Heart right ventricle (tissue), 16 donors: ENCODE measurements around the gene SEMA4F. TPM values are rescaled to one million over a fixed set of nuclear protein-coding genes. Genes with fewer than 3 reads are reported as not detected.

ENCODE experiments used
- ATAC-seq, 8 donors: fragments of 200-7000 bp; cut with Tn5 transposase; one replicate each; pipeline ENCODE4 v1.9.1; 2020; ENCODE audit warnings: mild to moderate bottlenecking in 8 of 8, moderate library complexity in 8 of 8, moderate number of reproducible peaks in 1 of 8
- DNase-seq, 2 donors: peaks; one replicate each; pipeline ENCODE4 v3.0.0-alpha.2; 2020
- H3K27ac ChIP-seq, 10 donors: fragments of 200-600 bp; sonication (generic) in 2 of 10; one replicate each; pipeline versions ENCODE4 v1.5.0 to v1.8.0; 2020 to 2022; ENCODE audit warnings: mild to moderate bottlenecking in 3 of 10
- H3K27me3 ChIP-seq, 7 donors: fragments of 200-600 bp; one replicate each; pipeline ENCODE4 v1.8.0; 2021 to 2022; ENCODE audit warnings: mild to moderate bottlenecking in 2 of 7
- H3K36me3 ChIP-seq, 9 donors: fragments of 200-600 bp; sonication (generic) in 1 of 9; one replicate each; pipeline versions ENCODE4 v1.5.0 to v1.8.0; 2020 to 2022; ENCODE audit warnings: mild to moderate bottlenecking in 2 of 9
- H3K4me1 ChIP-seq, 9 donors: fragments of 200-600 bp; sonication (generic) in 1 of 9; one replicate each; pipeline versions ENCODE4 v1.5.0 to v1.8.0; 2020 to 2022; ENCODE audit warnings: mild to moderate bottlenecking in 4 of 9
- H3K4me3 ChIP-seq, 10 donors: fragments of 200-600 bp; sonication (generic) in 2 of 10; one replicate each; pipeline versions ENCODE4 v1.5.0 to v1.8.0; 2020 to 2022; ENCODE audit warnings: mild to moderate bottlenecking in 7 of 10, moderate library complexity in 2 of 10
- H3K9me3 ChIP-seq, 11 donors: fragments of 200-600 bp in 10 of 11; sonication (generic) in 2 of 11; one replicate each; pipeline versions ENCODE4 v1.5.0 to v1.8.0; 2013 to 2022; ENCODE audit warnings: mild to moderate bottlenecking in 2 of 11, control low read depth in 1 of 11, moderate library complexity in 1 of 11
- CTCF ChIP-seq, 9 donors: fragments of 200-600 bp; sonication (generic) in 2 of 9; IDR thresholded peaks; one replicate each; pipeline versions ENCODE4 v1.5.0 to v1.8.0; 2021 to 2022; ENCODE audit warnings: antibody characterized with exemption in 9 of 9, mild to moderate bottlenecking in 5 of 9, moderate library complexity in 1 of 9
- WGBS, 2 donors: extraction: QIAGEN DNeasy Blood & Tissue Kit; methylation state at CpG; one replicate each; pipeline ENCODE4 v1.1.7; 2013; ENCODE audit warnings: inconsistent platforms in 1 of 2; 5-methylcytosine and 5-hydroxymethylcytosine counted together
- intact Hi-C, 10 donors: fragments of 100-400 bp; cut with DNase I; formaldehyde crosslinking; loops; one replicate each; pipeline versions ENCODE4 v1.11.1 to v1.14.2; 2022
- polyA plus RNA-seq, 2 donors: library from polyadenylated mRNA; stranded (reverse); fragments of 200-250 nt; gene quantifications; one replicate each; pipeline ENCODE4 v1.2.3, GENCODE V29; 2013
- total RNA-seq, 10 donors: library from RNA; stranded (reverse); fragmentation: NEBNext Ultra II Directional in 3 of 10; extraction: Animal tissue kit (Norgen Biotek cat#: 25700) in 3 of 10; gene quantifications; one replicate each; pipeline versions ENCODE4 v1.2.1 to v1.2.4, GENCODE V29; 2021 to 2023
- donor health status: Arrhythmogenic right ventricular cardiomyopathy.
- donor health status: ischemic (EF 13 %, LVEDD 7.1; RV severe dilation, severe dysfunction).
- donor health status: healthy with polysubstance abuse.
- donor health status: DM: no; HTN: yes; CAD: no.
- donor health status: DM: no; HTN: no; CAD: no.
- donor health status: ischemic (EF 25% LVEDD 6.9; RV normal size, moderate dysfunction).
- donor health status: ischemic (EF 25% LVEDD 5.7; RV mildly dilated, moderate dysfunction).
- donor health status: healthy.
- donor health status: DM: yes; HTN: yes; CAD: no.
- donor health status: Ischemic cardiomyopathy.
- donor health status: ischemic (EF 35%, LVEDD 5.7; RV mildly dilated, moderate dysfunction).
- donor health status: nonischemic (EF 11% LVEDD 7.7; RV severe dilation, severe dysfunction).
- donor health status: DM: yes; HTN: yes; CAD: no.
- donor health status: PGD.
- donor health status: ischemic (EF 29% LVEDD 5.4; RV normal size, mild dysfunction).
- donor health status: nonischemic (EF 23%, LVEDD 6.1; RV moderate dilation, normal function).

Gene SEMA4F
- total and polyA plus RNA-seq, 12 donors: 1.1 to 5.1 (median 2.5) TPM

- intact Hi-C loops: no loop called here
- peaks cover 0 to 17% (median 3%) of the 10 kb centered on the region in 7 donors for H3K27me3 ChIP-seq
- TF ChIP-seq CTCF (IDR thresholded peaks at IDR 0.05): no peak
- no peak overlapping the region for H3K27ac ChIP-seq
- H3K4me1 ChIP-seq: no peaks in the 10 kb centered on the region
- H3K4me3 ChIP-seq: no peak overlapping the region
- H3K36me3 ChIP-seq: no peaks in the 10 kb centered on the region
- 92 to 97% methylated on average over 1 of the region's 1 CpG for WGBS, 2 donors
- ATAC-seq (no peak), DNase-seq (no peak)
- H3K9me3 ChIP-seq: peaks cover 0 to 19% (median 0%) of the 10 kb centered on the region in 11 donors
These were observed 71.2 kb downstream of the SEMA4F start for GRCh38 chr2:74725287-74725686.

- WGBS, 2 donors: 69 to 75% methylated on average over 2 of the region's 2 CpGs
These were observed 74.8 kb downstream of the SEMA4F start for GRCh38 chr2:74728842-74729241.

GRCh38 chr2:74730530-74730929, 76.5 kb downstream of the SEMA4F start:
- no peaks in the 10 kb centered on the region for H3K4me1 ChIP-seq
- 85 to 94% methylated on average over 2 of the region's 2 CpGs for WGBS, 2 donors
- H3K27me3 ChIP-seq: peaks cover 0 to 18% (median 0%) of the 10 kb centered on the region in 7 donors
- DNase-seq: no peak
- no peak overlapping the region for H3K4me3 ChIP-seq
- H3K27ac ChIP-seq: no peak overlapping the region
- ATAC-seq: no peak
- intact Hi-C loops: no loop called here
- H3K9me3 ChIP-seq: peaks cover 0 to 20% (median 0%) of the 10 kb centered on the region in 11 donors
- TF ChIP-seq CTCF (IDR thresholded peaks at IDR 0.05): no peak
- no peaks in the 10 kb centered on the region for H3K36me3 ChIP-seq

More at GRCh38 chr2:74728842-74729241, 74.8 kb downstream of the SEMA4F start:
- no peaks in the 10 kb centered on the region for H3K36me3 ChIP-seq
- H3K27ac ChIP-seq: no peak overlapping the region
- no peak for ATAC-seq
- peaks cover 0 to 20% (median 0%) of the 10 kb centered on the region in 11 donors for H3K9me3 ChIP-seq
- no peak overlapping the region for H3K4me3 ChIP-seq
- H3K27me3 ChIP-seq: peaks cover 0 to 18% (median 0%) of the 10 kb centered on the region in 7 donors
- TF ChIP-seq CTCF (IDR thresholded peaks at IDR 0.05): no peak
- DNase-seq: no peak
- no peaks in the 10 kb centered on the region for H3K4me1 ChIP-seq
- intact Hi-C loops: no loop called here

Other genes with a start within 250 kb of the SEMA4F start
- 1 to 10 TPM in 5 of 10 donors, under 1 TPM in 5; 0.52 to 1.7 (median 0.99) TPM for gene C2orf81, start 232.6 kb upstream of the SEMA4F start, total RNA-seq
- 1 to 10 TPM; 1.2 to 1.3 TPM for gene C2orf81, start 232.6 kb upstream of the SEMA4F start, polyA plus RNA-seq
- gene WDR54, start 232.5 kb upstream of the SEMA4F start, total RNA-seq: 1 to 10 TPM; 1.1 to 6.7 (median 2.4) TPM
- 1 to 10 TPM; 2.9 to 8.7 TPM for gene WDR54, start 232.5 kb upstream of the SEMA4F start, polyA plus RNA-seq
- gene RTKN, start 212.3 kb upstream of the SEMA4F start, total RNA-seq: 10 to 100 TPM in 8 of 10 donors, 1 to 10 TPM in 2; 9.3 to 23.4 (median 14.9) TPM
- gene RTKN, start 212.3 kb upstream of the SEMA4F start, polyA plus RNA-seq: 10 to 100 TPM; 25.5 to 33.9 TPM
- gene INO80B, start 199.2 kb upstream of the SEMA4F start, total RNA-seq: 10 to 100 TPM in 9 of 10 donors, 1 to 10 TPM in 1; 8.9 to 22.0 (median 19.4) TPM
- 10 to 100 TPM; 29.6 to 40.7 TPM for gene INO80B, start 199.2 kb upstream of the SEMA4F start, polyA plus RNA-seq
- gene WBP1, start 195.8 kb upstream of the SEMA4F start, total RNA-seq: 10 to 100 TPM; 34.8 to 54.1 (median 45.8) TPM
- 10 to 100 TPM; 39.4 to 59.8 TPM for gene WBP1, start 195.8 kb upstream of the SEMA4F start, polyA plus RNA-seq
- gene MOGS, start 188.9 kb upstream of the SEMA4F start, total RNA-seq: 10 to 100 TPM; 12.1 to 28.3 (median 18.0) TPM
- 10 to 100 TPM; 25.6 to 30.4 TPM for gene MOGS, start 188.9 kb upstream of the SEMA4F start, polyA plus RNA-seq
- gene MRPL53, start 181.6 kb upstream of the SEMA4F start, total RNA-seq: 100 to 1,000 TPM; 136 to 188 (median 150) TPM
- 100 to 1,000 TPM in 1 of 2 donors, 10 to 100 TPM in 1; 92.3 to 123 TPM for gene MRPL53, start 181.6 kb upstream of the SEMA4F start, polyA plus RNA-seq
- gene CCDC142, start 171.2 kb upstream of the SEMA4F start, total RNA-seq: 10 to 100 TPM in 1 of 10 donors, 1 to 10 TPM in 9; 2.3 to 11.7 (median 5.5) TPM
- gene CCDC142, start 171.2 kb upstream of the SEMA4F start, polyA plus RNA-seq: 10 to 100 TPM in 1 of 2 donors, 1 to 10 TPM in 1; 3.2 to 13.2 TPM
- 10 to 100 TPM in 5 of 10 donors, 1 to 10 TPM in 5; 7.2 to 12.1 (median 9.4) TPM for gene TTC31, start 171.2 kb upstream of the SEMA4F start, total RNA-seq
- 10 to 100 TPM in 1 of 2 donors, 1 to 10 TPM in 1; 8.4 to 18.7 TPM for gene TTC31, start 171.2 kb upstream of the SEMA4F start, polyA plus RNA-seq
- gene LBX2, start 154.6 kb upstream of the SEMA4F start, total RNA-seq: 1 to 10 TPM in 2 of 10 donors, under 1 TPM in 6, not detected in 2; 0.17 to 1.5 (median 0.39) TPM
- gene LBX2, start 154.6 kb upstream of the SEMA4F start, polyA plus RNA-seq: under 1 TPM; 0.44 to 0.64 TPM
- gene PCGF1, start 146.6 kb upstream of the SEMA4F start, total RNA-seq: 10 to 100 TPM; 10.7 to 27.4 (median 14.9) TPM
- 10 to 100 TPM; 21.8 to 27.7 TPM for gene PCGF1, start 146.6 kb upstream of the SEMA4F start, polyA plus RNA-seq
- not detected for gene TLX2, start 139.8 kb upstream of the SEMA4F start, total RNA-seq
- not detected for gene TLX2, start 139.8 kb upstream of the SEMA4F start, polyA plus RNA-seq
- under 1 TPM in 1 of 10 donors, not detected in 9; 0.65 TPM for gene DQX1, start 128.0 kb upstream of the SEMA4F start, total RNA-seq
- under 1 TPM in 1 of 2 donors, not detected in 1; 0.03 TPM for gene DQX1, start 128.0 kb upstream of the SEMA4F start, polyA plus RNA-seq
- gene AUP1, start 124.5 kb upstream of the SEMA4F start, total RNA-seq: 10 to 100 TPM; 31.4 to 74.2 (median 38.2) TPM
- 100 to 1,000 TPM; 163 TPM for gene AUP1, start 124.5 kb upstream of the SEMA4F start, polyA plus RNA-seq
- 10 to 100 TPM; 21.2 to 29.6 (median 24.9) TPM for gene HTRA2, start 124.3 kb upstream of the SEMA4F start, total RNA-seq
- 10 to 100 TPM; 26.5 to 41.0 TPM for gene HTRA2, start 124.3 kb upstream of the SEMA4F start, polyA plus RNA-seq
- 1 to 10 TPM; 1.2 to 9.2 (median 2.4) TPM for gene LOXL3, start 100.3 kb upstream of the SEMA4F start, total RNA-seq
- gene LOXL3, start 100.3 kb upstream of the SEMA4F start, polyA plus RNA-seq: 1 to 10 TPM; 2.9 to 3.4 TPM
- gene DOK1, start 99.5 kb upstream of the SEMA4F start, total RNA-seq: 1 to 10 TPM; 1.9 to 7.7 (median 3.5) TPM
- gene DOK1, start 99.5 kb upstream of the SEMA4F start, polyA plus RNA-seq: 1 to 10 TPM; 3.1 to 5.9 TPM
- gene M1AP, start 5.9 kb upstream of the SEMA4F start, total RNA-seq: under 1 TPM in 3 of 10 donors, not detected in 7; 0.12 to 0.42 (median 0.18) TPM
- gene M1AP, start 5.9 kb upstream of the SEMA4F start, polyA plus RNA-seq: under 1 TPM; 0.03 to 0.44 TPM
- gene HK2, start 179.9 kb downstream of the SEMA4F start, total RNA-seq: 10 to 100 TPM in 7 of 10 donors, 1 to 10 TPM in 3; 3.4 to 43.4 (median 13.1) TPM
- gene HK2, start 179.9 kb downstream of the SEMA4F start, polyA plus RNA-seq: 10 to 100 TPM in 1 of 2 donors, 1 to 10 TPM in 1; 4.0 to 16.6 TPM